Ovary (tissue), 9 donors: ENCODE measurements around the gene ZNF133. TPM values are rescaled to one million over a fixed set of nuclear protein-coding genes. Genes with fewer than 3 reads are reported as not detected.

ENCODE experiments used
- DNase-seq, 5 donors: peaks; one replicate each; pipeline ENCODE4 v3.0.0-alpha.2; 2019 to 2020
- H3K27ac ChIP-seq, 2 donors: fragments of 200-600 bp; one replicate each; pipeline versions ENCODE4 v1.5.1 to v1.8.0; 2019 to 2022
- H3K27me3 ChIP-seq: fragments of 200-600 bp; one replicate; pipeline ENCODE4 v1.8.0; 2022
- H3K36me3 ChIP-seq: fragments of 200-600 bp; sonication (generic); one replicate; pipeline ENCODE4 v1.5.1; 2019
- H3K4me1 ChIP-seq: one replicate; pipeline ENCODE4 v1.8.1; 2013; ENCODE audit warnings: mild to moderate bottlenecking, moderate library complexity; ENCODE audit not compliant: insufficient read depth
- H3K4me3 ChIP-seq: fragments of 200-600 bp; sonication (generic); one replicate; pipeline ENCODE4 v1.5.1; 2017
- H3K9me3 ChIP-seq, 2 donors: fragments of 200-600 bp in 1 of 2; sonication (generic) in 1 of 2; one replicate each; pipeline versions ENCODE4 v1.5.1 to v1.8.1; 2013 to 2019; ENCODE audit warnings: mild to moderate bottlenecking in 1 of 2, moderate library complexity in 1 of 2
- CTCF ChIP-seq, 3 donors: fragments of 450-650 bp in 2 of 3; fragments of 200-600 bp in 1 of 3; IDR thresholded peaks; one replicate each; pipeline versions ENCODE4 v1.5.1 to v1.8.0; 2016 to 2022; ENCODE audit warnings: antibody characterized with exemption in 3 of 3, mild to moderate bottlenecking in 1 of 3
- EP300 ChIP-seq: sonication (generic); formaldehyde crosslinking; IDR thresholded peaks from one replicate; pipeline ENCODE4 v1.6.1; 2017; ENCODE audit warnings: antibody characterized with exemption
- POLR2A ChIP-seq: fragments of 450-650 bp; IDR thresholded peaks from one replicate; pipeline ENCODE4 v1.6.1; 2017; ENCODE audit warnings: antibody characterized with exemption, mild to moderate bottlenecking, moderate library complexity
- WGBS, 3 donors: extraction: QIAGEN DNeasy Blood & Tissue Kit in 1 of 3; methylation state at CpG; one replicate each; pipeline versions ENCODE4 v1.1.5 to v1.1.7; 2013 to 2017; 5-methylcytosine and 5-hydroxymethylcytosine counted together
- intact Hi-C, 4 donors: fragments of 100-400 bp; cut with DNase I; formaldehyde crosslinking; loops; one replicate each; pipeline versions ENCODE4 v1.11.0 to v1.15.1; 2022 to 2023
- polyA plus RNA-seq, 2 donors: library from polyadenylated mRNA; stranded (reverse); fragments of 200-250 nt in 1 of 2; fragments of 350-450 nt in 1 of 2; fragmentation: Illumina TruSeq in 1 of 2; extraction: RNeasy Lipid Tissue Mini Kit (QIAGEN cat#74804) in 1 of 2; gene quantifications; one replicate each; pipeline ENCODE4 v1.2.3, GENCODE V29; 2013 to 2014
- total RNA-seq, 7 donors: library from RNA; depleted of rRNA in 2 of 7; stranded (reverse); fragments of >200 nt in 2 of 7; fragmentation: NEBNext Ultra II Directional in 3 of 7; extraction: Animal tissue kit (Norgen Biotek cat#: 25700) in 3 of 7; gene quantifications; one replicate each; pipeline versions ENCODE4 v1.1.0 to v1.2.4, GENCODE V29; 2016 to 2023
- donor health status: DM: no; HTN: no; CAD: no; lungs with moderate emphysema.
- donor health status: DM: no; HTN: no; CAD: no.
- donor health status: Bipolar disorder and iron deficiency.
- donor health status: DM: yes; HTN: yes; CAD: no.
- donor health status: DM: no; HTN: no; CAD: no.
- donor health status: DM: yes; HTN: yes; CAD: no.

Gene ZNF133
- total and polyA plus RNA-seq, 9 donors, result 12.8 to 20.0 (median 14.5) TPM

GRCh38 chr20:18321976-18322950 lies 33.9 kb downstream of the ZNF133 start:
- intact Hi-C loops, result no loop called here
- 84 to 90% (median 87%) methylated on average over 10 of the region's 10 CpGs for WGBS, 3 donors
- Histone ChIP-seq H3K36me3 (no peaks in the 10 kb centered on the region), H3K9me3 (no peaks in the 10 kb centered on the region), H3K27me3 (no peaks in the 10 kb centered on the region), H3K27ac (no peak overlapping the region), H3K4me1 (no peaks in the 10 kb centered on the region), H3K4me3 (no peak overlapping the region)
- TF ChIP-seq EP300 (no peak), CTCF (IDR thresholded peaks at IDR 0.05) (no peak), POLR2A (no peak)
- DNase-seq, result no peak

- H3K4me3 ChIP-seq, result no peak overlapping the region
- intact Hi-C loops, result no loop called here
- H3K4me1 ChIP-seq, result no peaks in the 10 kb centered on the region
- no peaks in the 10 kb centered on the region for H3K36me3 ChIP-seq
- TF ChIP-seq POLR2A (no peak), EP300 (no peak), CTCF (IDR thresholded peaks at IDR 0.05) (no peak)
- no peaks in the 10 kb centered on the region for H3K27me3 ChIP-seq
- WGBS, 3 donors, result 83 to 87% (median 85%) methylated on average over 4 of the region's 4 CpGs
- H3K27ac ChIP-seq, result no peak overlapping the region
- no peaks in the 10 kb centered on the region for H3K9me3 ChIP-seq
- no peak for DNase-seq
Measured at GRCh38 chr20:18323705-18324104, 35.4 kb downstream of the ZNF133 start.

- no peaks in the 10 kb centered on the region for H3K4me1 ChIP-seq
- H3K9me3 ChIP-seq, result no peaks in the 10 kb centered on the region
- TF ChIP-seq POLR2A (no peak), EP300 (no peak), CTCF (IDR thresholded peaks at IDR 0.05) (no peak)
- H3K36me3 ChIP-seq, result no peaks in the 10 kb centered on the region
- intact Hi-C loops, result no loop called here
- no peak for DNase-seq
- no peaks in the 10 kb centered on the region for H3K27me3 ChIP-seq
- H3K4me3 ChIP-seq, result no peak overlapping the region
- WGBS, 3 donors, result 32 to 39% (median 38%) methylated on average over 3 of the region's 3 CpGs
- H3K27ac ChIP-seq, result no peak overlapping the region
Measured at GRCh38 chr20:18324596-18325089, 36.3 kb downstream of the ZNF133 start.

- no peak overlapping the region for H3K27ac ChIP-seq
- intact Hi-C loops, result no loop called here
- H3K4me3 ChIP-seq, result no peak overlapping the region
- no peaks in the 10 kb centered on the region for H3K9me3 ChIP-seq
- no peaks in the 10 kb centered on the region for H3K27me3 ChIP-seq
- no peaks in the 10 kb centered on the region for H3K36me3 ChIP-seq
- H3K4me1 ChIP-seq, result no peaks in the 10 kb centered on the region
- WGBS, 3 donors, result 94 to 96% (median 96%) methylated on average over 2 of the region's 2 CpGs
- TF ChIP-seq EP300 (no peak), CTCF (IDR thresholded peaks at IDR 0.05) (no peak), POLR2A (no peak)
- no peak for DNase-seq
Measured at GRCh38 chr20:18326990-18327389, 38.7 kb downstream of the ZNF133 start.
